Measurements from ENCODE around the gene C16orf46. TPM values are rescaled to one million over a fixed set of nuclear protein-coding genes. Genes with fewer than 3 reads are reported as not detected.
"Not testable (repeated sequence)": the region's sequence is repeated elsewhere in the genome, so short reads cannot be mapped to it uniquely, and the experiment has no call there.

The C16orf46 gene
- total RNA-seq = 1.0 and 1.9 TPM in 2 replicates
- 0.54 TPM for polyA plus RNA-seq (2012)

DNA sequence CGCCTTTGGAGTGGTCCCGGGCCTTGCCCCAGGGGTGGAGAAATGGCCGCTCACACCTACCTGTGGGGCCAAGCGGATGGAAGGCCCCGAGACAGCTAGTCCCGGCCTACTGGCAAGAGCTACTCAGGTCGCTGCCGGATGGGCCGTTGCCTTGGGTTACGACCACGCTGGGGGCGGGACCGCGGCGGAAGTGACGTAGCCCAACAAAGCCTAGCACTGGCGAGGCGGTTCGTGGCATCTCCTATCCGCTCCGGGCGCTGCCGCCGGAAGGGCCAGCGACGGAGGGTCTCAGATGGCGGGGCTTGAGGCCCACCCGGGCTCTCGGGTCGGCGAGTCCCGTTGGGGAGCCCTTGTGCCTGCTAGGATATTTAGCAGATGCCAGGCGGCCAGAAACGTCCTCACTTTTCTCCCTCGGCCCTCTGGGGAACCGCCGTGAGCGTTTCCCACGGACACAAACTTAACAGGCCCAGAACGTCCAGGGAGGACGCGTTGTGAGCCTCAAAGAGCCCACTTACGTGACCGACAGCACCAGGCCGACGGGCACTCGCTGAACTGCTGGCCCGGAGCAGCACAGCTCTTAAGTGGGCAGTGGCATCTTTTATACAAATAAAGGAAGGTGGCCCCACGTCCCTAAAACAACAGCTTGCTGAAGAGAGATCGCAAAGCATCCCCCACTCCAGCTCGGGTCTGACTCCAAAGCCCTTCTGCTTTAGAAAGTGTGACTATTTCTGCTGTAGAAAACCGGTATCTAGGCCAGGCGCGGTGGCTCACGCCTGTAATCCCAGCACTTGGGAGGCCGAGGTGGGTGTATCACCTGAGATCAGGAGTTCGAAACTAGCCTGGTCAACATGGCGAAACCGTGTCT, at the start of gene C16orf46:
TSS of gene C16orf46 (minus strand) at position 163 of the 865 bp plus-strand sequence. CDS start 13,283 bp downstream, outside the sequence.
- DNase-seq (ENCODE audit: low read depth) = peak; percentile 97

- no peak for DNase-seq (ENCODE audit: low read depth)
Observed at GRCh38 chr16:81123092-81123852, 46.2 kb upstream of the C16orf46 start.

DNA sequence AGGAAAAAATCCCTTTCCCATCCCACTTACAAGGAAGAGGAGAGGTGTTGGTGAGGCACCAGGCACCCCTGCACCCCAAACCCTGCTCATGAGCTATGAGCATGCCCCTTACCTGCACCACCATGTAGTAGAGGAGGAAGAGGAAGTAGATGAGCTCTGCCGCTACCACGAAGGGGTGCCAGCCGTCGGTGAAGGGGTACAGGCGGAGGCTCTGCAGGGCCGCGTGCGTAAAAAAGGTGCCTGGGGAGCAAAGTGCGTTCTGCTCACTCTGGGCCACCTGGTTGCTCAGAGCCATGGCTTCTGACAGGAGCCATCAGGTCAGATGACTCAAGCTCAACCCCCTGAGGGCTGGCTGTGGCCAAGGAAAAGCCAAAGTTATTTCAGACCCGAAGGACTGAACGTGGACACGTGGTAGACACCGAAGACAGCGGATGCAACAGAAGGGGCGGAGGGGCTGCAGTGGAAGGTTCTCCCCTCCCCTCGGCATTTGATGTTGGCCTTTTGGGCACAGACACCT, 44.5 kb upstream of the C16orf46 start:
- no peak for DNase-seq (ENCODE audit: low read depth)

DNA sequence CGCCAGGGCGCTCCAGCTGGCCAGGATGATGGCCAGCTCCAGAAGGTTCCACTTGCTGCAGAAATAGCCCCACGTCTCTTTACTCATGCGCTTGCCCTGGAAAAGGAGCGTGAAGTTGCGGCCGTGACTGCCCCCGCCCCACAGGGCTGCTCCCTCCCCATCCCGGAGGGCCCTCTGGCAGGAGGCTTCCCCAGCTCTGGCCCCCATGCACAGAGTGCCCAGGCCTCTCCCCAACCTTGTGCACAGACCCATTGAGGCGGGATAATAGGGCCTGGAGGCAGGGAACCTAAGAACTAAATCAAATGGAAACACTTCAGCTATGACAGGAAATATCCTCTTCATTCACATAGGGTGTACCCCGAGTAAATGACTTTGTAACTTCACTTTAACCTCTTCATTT, 40.4 kb upstream of the C16orf46 start:
- DNase-seq (ENCODE audit: low read depth) = no peak

GRCh38 chr16:81116285-81116684, 39.2 kb upstream of the C16orf46 start:
- DNase-seq (ENCODE audit: low read depth) = no peak

GRCh38 chr16:81112453-81112852, 35.4 kb upstream of the C16orf46 start:
- DNase-seq (ENCODE audit: low read depth) = no peak

GRCh38 chr16:81109274-81109673, 32.2 kb upstream of the C16orf46 start:
- DNase-seq (ENCODE audit: low read depth) = not testable (repeated sequence)

- DNase-seq (ENCODE audit: low read depth) = no peak
Observed at GRCh38 chr16:81107511-81107910, 30.5 kb upstream of the C16orf46 start.

- DNase-seq (ENCODE audit: low read depth) = no peak
Observed at GRCh38 chr16:81106826-81107503, 29.9 kb upstream of the C16orf46 start.

DNA sequence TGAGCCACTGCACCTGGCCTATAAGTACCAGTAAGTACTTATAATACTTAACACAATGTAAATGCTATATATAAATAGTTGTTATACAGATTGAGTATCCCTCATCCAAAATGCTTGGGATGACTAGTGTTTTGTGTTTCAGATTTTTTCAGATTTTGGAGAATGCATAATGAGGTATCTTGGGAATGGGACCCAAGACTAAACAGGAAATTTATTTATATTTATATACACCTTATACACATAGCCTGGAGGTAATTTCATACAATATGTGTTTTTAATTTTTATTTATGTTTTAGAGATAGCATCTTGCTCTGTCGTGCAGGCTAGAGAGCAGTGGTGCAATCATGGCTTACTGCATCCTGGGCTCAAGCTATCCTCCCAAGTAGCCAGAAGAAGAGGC, 28.9 kb upstream of the C16orf46 start:
- DNase-seq (ENCODE audit: low read depth) = no peak

DNA sequence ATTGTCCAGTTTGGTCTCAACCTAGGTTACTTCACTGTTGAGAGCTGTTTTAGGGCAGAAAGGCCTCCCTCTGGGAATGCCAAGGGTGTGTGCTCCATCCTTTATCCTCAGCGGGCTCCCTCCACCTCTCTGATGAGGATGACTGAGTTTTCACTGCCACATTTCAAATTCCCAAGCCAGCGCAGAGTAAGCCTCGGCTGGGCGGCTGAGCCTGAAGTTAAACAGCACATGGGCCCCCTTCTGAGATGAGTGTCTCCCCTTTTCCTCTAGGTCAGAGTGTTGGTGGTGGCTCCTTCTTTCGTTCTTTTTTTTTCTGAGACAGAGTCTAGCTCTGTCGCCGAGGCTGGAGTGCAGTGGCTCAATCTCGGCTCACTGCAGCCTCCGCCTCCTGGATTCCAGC, 24.7 kb upstream of the C16orf46 start:
- no peak for DNase-seq (ENCODE audit: low read depth)

DNA sequence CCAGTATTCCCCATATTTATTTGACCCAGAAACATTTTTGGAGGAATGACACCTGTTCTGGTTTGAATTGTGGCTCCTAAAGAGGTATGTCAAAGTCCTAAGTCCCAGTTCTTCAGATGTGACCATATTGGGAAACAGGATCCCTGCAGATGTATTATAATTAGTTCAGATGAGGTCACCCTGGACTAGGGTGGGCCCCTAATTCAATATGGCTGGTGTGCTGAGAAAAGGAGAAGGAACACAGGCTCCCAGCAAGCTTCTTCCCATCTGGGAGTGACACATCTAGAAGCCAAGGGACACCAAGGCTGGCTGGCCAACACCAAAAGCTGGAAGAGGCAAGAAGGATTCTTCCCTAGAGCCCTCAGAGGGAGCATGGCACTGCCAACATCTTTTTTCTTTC, 22.9 kb upstream of the C16orf46 start:
- peak; percentile 3 for DNase-seq (ENCODE audit: low read depth)

GRCh38 chr16:81097230-81097629, 20.2 kb upstream of the C16orf46 start:
- no peak for DNase-seq (ENCODE audit: low read depth)

DNA sequence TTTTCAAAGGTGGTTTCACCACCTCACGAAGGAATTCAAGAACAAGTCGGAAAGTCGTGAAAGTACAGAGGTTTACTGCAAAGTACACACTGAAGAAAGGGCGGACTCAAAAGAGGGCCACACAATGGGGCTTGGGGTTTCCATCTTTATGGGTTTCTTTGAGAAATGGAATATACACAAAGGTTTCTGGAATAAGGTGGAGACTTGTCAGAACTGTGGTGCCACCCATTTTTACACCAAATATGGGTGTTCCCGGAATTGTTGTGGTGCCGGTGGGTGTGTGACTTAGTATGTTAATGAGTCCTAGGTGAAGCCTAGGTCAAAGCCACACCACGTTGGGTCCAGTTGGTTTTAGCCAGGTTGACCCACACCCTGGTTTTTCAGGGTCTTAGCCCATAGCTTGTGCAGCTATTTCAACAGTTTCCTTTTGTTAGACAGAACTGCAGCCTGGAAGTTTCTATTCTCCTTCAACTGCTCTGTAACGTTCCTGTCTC, 19.7 kb upstream of the C16orf46 start:
- no peak for DNase-seq (ENCODE audit: low read depth)

DNA sequence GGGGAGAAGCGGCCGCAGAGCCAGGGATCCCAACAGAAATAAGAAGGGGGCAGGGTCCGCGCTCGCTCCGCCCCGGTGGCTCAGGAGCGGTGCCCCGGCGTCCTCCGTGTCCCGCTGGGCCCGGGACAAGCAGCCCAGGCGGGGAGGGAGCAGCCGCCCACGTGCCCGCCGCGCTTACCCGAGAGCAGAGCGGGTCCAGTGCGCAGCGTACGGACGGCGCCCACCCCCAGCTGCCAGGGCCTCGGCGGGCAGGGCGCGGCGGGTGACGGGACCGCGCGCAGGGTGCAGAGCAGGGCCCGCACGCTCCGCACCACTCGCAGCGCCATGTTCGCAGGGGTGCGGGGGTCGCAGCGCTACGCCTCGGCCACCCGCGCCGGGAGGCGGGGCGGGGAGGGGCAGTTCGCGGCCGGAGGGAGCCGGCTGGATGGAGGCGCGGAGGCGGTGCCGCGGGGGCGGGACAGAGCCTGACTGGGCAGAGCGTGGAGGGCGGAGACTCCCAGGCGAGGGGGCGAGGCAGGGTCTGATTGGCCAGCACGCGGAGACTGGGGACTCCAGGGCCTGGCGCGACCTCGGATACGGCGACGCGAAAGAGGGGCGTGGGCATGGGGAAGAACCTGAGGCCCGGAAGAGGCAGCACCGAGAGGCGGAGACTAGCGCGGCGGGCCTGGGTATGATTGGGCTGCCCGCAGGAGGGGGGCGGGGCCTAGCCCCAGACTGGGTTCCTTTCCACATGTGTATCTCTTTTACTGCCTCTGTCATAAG, 19.1 kb upstream of the C16orf46 start, which contains the start of gene GCSH:
TSS of gene GCSH (minus strand) at position 443 of the 762 bp plus-strand sequence. CDS start at position 326, 117 bp downstream.
- peak; percentile 99 for DNase-seq (ENCODE audit: low read depth)

DNA sequence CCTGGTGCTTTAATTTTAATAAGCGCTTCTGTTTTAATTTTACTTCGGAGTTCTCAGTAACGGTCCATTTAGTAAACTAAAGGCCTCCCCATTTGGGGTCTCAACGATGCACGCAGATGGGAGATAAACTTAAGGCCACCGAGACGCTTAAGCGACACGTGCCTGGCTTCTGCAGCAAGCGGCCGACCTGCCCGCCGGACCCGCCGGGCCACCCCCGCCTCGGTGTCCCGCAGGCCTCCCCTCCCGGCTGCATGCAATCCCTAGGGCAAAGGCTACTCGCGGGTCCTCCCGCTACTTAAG, 18.6 kb upstream of the C16orf46 start:
- no peak for DNase-seq (ENCODE audit: low read depth)

DNA sequence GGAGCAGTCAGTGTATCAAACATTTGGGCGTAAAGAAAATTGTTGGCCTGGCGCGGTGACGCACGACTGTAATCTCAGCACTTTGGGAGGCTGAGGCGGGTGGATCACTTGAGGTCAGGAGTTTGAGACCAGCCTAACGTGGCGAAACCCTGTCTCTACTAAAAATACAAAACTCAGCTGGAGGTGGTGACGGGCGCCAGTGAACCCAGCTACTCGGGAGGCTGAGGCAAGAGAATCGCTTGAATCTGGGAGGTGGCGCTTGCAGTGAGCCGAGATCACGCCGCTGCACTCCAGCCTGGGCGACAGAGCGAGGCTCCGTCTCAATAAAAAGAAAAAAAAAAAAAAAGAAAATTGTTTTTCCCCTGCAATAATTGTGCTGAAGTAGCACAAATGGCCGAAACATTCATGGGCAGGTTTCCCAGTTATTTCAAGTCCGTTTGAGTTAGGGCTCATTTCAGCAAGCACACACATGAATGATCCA, 17.8 kb upstream of the C16orf46 start:
- DNase-seq (ENCODE audit: low read depth) = peak; percentile 1

DNA sequence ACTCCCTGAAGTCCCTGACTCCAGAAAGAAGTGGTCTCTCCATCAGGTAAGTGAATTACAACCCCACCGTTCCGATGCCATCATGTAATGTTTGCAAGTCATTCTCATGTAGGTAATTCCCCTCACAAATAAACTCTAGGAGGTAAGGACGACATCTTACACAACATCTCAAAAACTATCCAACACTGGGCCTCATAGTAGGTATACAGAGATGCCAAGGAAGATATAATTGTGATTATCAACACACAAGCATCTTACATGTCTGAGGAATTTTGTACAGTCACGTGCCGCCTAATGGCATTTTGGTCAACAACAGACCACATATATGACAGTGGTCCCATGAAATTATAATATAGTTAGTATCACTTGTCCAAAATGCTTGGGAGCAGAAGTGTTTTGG, 11.8 kb upstream of the C16orf46 start:
- no peak for DNase-seq (ENCODE audit: low read depth)

DNA sequence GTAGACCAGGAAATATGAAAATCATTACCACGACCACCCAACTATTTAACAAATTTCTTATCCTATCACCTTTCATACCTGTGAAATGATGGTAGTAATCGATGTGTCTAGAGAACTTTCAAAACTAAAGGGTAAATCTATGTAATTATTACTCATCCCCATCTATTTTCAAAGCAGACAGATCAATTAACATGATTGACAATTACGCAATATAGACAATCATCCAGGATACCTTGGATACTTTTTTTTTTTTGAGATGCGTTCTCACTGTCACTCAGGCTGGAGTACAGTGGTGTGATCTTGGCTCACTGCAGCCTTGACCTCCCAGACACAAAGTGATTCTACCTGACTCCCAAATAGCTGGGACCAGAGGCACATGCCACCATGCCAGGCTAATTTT, 4.0 kb upstream of the C16orf46 start:
- DNase-seq (ENCODE audit: low read depth) = no peak

GRCh38 chr16:81080233-81080632, 3.2 kb upstream of the C16orf46 start:
- DNase-seq (ENCODE audit: low read depth) = no peak

Measured in myocyte (in vitro differentiated cells).